ENCODE data around the gene CEP128.

CEP128 gene
- total RNA-seq, result 2.9 to 14.2 (median 7.7) reads per million in 18 experiments

DNA sequence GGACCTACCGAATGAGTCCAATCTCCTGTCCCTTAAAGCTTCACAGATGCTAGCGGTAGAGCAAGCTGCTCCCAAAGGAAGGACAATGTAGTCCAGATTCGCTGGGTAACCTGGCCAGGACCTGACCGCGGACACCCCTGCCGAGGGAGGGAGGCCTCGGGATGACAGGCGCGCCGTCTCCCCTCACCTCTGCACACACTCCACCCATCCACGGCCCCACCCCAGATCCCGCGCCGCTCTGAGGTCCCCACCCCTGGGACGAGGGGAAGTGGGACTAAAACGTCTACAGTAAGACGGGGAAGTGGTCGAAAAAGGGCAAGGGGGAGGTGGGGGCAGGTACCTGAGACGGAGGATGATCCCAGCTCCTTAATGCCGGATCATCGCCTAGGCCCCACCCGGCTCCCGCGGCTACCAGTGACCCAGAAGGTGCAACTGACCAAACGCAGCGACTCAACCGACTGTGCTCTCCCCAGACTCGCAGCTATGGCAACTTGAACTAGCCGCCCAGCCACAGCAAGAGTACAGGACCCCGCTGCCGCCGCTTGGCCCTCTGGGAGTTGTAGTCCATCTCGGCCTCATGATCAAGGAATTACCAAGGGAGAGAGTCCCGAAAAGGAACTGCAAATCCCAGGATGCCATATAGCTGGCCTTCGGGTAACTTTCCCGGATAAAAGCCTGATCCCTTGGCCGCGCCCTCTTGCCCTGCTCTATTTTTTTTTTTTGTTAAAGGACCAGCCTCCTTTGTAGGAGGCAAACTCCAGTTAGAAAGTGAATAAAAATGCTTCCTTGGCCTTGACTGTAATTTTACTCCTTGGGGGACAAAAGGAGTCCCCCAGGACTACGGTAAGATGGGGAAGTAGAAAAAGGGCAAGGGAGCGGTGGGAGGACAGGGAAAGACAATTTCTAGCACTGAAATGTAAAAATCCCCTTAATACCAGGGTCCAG is at the start of gene CEP128:
Gene CEP128 (minus strand): TSS at position 498 of the 945 bp plus-strand sequence.
- DNase-seq, result peak; percentile 97

- DNase-seq, result no peak
These were observed 47.3 kb upstream of the CEP128 start for GRCh38 chr14:80988735-80989429.

DNA sequence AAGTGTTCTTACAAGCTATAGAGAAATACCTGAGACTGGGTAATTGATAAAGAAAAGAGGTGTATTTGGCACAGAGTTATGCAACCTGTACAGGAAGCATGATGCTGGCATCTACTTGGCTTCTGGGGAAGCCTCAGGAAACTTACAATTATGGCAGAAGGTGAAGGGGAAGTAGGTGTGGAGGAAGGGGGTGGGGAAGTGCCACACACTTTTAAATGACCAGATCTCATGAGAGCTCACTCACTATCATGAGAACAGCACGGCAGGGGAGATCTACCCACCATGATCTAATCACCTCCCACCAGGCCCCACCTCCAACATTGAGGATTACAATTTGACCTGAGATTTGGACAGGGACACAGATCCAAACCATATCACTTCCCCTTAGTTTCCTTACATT is 46.7 kb upstream of the CEP128 start:
- no peak for DNase-seq

- peak; percentile 68 for DNase-seq
These were observed 45.9 kb upstream of the CEP128 start for GRCh38 chr14:80987235-80988032.

DNA sequence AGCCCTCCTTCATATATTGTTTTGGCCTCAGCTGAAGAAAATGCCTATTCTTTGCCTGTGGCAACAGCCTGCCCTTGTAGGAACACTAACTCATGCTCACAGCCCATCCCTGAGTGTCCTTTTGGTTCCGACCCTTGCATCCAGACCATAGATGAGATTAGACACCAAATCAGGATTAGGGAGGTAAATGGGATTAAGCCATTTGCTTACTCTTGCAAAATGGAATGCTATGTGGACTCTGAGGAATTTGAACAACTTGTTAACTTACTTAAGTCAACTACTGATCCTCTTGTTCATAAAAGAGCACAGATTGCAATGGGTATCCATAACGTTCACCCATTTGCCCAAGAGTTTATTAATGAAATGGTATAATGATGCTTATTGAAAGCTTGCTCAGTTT is 41.2 kb upstream of the CEP128 start:
- DNase-seq, result no peak

DNA sequence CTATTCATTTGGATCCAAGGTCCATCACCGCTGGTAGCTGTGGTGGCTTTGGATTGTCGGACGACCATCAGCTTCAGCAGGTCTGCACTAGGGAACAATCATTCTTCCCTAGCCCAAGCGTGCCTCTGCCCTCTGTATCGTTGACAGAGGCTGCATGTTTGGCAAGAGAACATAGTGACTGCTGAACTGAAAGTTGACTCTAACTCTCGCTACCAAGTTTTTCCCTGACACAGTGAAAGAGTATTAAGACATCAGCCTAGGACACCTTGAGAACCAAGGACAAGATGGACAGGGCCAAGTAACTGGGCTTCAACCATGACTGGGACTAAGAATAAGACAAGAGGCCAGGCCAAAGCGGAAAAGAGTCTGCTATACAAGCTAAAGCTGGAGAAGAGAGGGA is 40.1 kb upstream of the CEP128 start:
- DNase-seq, result no peak

DNA sequence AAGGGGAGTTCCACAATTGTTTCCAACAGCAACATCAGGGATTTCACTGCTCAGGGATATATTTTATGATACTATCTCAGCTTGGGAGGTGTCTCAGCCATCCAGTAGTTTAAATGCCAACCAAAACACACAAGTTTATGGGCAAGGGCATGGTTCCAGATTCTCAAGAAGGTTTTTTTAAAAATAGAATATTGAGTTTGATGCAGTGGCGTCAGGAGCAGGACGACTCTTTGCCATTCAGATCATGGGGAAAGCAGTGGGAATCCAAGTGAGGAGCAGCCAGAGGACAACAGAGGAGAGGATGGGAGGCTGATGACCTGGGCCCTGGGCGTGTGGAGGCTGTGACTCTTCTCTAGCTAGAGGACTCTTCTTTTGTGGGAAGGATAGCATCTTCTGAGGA is 39.6 kb upstream of the CEP128 start:
- no peak for DNase-seq

DNA sequence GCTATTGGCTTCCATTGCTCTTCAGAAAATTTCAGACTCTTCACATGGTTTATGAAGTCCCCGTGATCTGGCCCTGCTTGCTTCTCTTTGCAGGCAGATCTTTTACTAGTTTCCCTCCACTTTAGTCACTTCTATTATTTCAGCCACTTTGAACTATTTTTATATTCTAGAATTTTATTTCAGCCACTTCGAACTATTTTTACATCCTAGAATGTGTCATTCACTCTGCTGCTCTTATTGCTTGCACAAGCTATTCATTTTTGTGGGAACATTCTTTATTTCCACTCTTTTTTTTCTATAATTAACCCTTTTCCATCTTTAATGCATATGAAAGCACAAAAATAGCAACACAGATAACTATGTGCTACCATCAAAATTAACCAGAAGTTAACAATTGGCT is 38.4 kb upstream of the CEP128 start:
- no peak for DNase-seq

- no peak for DNase-seq
These were observed 36.9 kb upstream of the CEP128 start for GRCh38 chr14:80978403-80978802.

- no peak for DNase-seq
These were observed 35.7 kb upstream of the CEP128 start for GRCh38 chr14:80977221-80977620.

DNA sequence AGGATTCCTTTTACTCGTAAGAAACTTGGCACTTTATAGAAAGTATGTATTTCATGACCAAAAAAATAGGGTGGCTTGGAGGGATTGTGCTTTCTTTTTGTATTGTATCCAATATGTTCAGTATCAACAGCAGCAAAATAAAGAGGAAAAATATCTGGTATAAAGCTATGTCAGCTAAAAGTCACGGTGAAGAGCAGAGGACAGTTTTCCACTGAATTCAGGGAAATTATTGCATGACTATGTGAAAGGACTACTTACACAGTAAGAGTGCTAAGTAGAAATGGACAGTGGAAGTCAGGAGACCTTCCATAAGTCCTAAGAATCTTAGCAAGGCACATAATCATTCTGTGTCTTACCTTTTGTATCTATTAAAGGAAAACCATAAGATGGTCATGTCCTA is 33.1 kb upstream of the CEP128 start:
- no peak for DNase-seq

DNA sequence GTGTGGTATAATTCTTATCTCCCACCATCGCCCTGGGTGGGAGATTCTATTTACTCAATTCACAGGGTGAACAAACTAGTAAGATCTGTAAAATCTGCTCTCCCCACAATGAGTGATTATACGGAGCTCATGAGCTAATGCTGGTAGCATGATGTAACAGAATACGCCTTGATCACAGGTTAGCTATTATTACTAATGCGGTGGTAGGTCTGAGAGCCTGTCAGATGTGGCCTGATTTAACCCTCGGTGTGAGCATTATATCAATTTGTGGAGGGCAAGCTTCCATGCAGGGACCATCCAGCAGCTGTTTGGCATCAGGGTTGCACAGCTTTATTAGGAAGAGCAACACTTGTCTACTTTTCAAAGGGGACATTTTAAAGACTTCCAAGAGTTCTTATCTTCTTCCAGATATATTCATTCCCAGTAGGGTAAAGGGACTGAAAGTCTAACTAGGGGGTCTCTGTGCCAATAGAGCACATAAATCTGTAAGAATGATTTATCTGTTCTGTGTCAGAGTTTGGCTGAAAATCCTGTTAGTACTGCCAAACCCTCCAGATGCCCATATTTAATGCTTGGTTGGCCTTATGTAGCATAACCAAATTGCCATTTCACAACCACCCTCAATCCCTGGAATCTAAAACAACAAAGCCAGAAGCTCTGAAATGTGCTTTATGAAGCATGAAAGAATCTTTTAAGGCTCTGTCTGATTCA is 32.5 kb upstream of the CEP128 start:
- DNase-seq, result no peak

GRCh38 chr14:80965037-80965436 is 23.5 kb upstream of the CEP128 start:
- no peak for DNase-seq

- DNase-seq, result no peak
These were observed 18.0 kb upstream of the CEP128 start for GRCh38 chr14:80959496-80959895.

DNA sequence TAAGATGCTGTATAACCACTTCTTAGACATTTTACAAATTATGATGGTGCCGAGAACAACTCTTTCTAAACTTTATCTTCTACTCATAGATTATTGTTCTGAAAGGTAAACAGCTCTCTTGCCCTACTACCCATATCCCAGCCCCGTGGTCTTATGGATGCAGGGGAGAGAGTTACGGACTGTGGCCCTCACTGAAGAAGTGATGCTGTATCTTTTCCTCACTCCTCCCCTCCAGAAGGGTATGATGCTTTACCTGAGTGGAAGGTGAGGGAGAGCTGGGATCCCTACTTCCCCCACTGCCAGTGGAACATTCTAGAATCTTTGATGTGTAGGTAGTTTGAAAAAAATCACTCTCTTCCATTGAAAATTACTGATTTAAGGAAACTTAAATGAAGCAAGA is 17.4 kb upstream of the CEP128 start:
- DNase-seq, result no peak

GRCh38 chr14:80958226-80958625 is 16.7 kb upstream of the CEP128 start:
- DNase-seq, result no peak

GRCh38 chr14:80957613-80958012 is 16.1 kb upstream of the CEP128 start:
- no peak for DNase-seq

- peak; percentile 53 to 64 for DNase-seq
These were observed 15.4 kb upstream of the CEP128 start for GRCh38 chr14:80956922-80957321.

GRCh38 chr14:80956102-80956501 is 14.6 kb upstream of the CEP128 start:
- no peak for DNase-seq

DNA sequence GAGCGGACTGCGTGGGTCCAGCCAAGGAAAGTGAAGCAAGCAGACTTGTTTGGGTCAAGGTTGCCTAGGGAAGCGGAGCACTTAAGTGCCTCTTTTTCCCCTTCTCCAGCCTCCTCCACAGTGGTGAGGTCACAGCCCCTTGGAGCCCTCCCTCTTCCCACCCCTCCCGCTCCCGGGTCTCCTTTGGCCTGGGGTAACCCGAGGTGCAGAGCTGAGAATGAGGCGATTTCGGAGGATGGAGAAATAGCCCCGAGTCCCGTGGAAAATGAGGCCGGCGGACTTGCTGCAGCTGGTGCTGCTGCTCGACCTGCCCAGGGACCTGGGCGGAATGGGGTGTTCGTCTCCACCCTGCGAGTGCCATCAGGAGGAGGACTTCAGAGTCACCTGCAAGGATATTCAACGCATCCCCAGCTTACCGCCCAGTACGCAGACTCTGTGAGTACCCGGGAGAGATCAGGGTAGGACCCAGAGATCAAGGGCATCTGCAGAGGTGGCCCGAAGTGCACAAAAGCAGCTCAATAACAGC is 13.9 kb upstream of the CEP128 start, which contains the start of gene TSHR:
Gene TSHR (plus strand): TSS at position 206 of the 526 bp plus-strand sequence. CDS start 60 bp downstream, at position 266.
- DNase-seq, result peak in 1 of 2 donors; percentile 24

- DNase-seq, result peak; percentile 80 to 88
These were observed 13.3 kb upstream of the CEP128 start for GRCh38 chr14:80954687-80955299.

Data from inflammatory macrophage (primary cell).